AG04449 (cell line): ENCODE measurements around the gene LDAH.

ENCODE experiments used
- CTCF ChIA-PET: fragments of 350-600 bp; formaldehyde crosslinking; extraction: SDS; loops from one replicate; lab custom pipeline; 2021; ENCODE audit warnings: antibody characterized with exemption; lab: Yijun Ruan, JAX
- POLR2A ChIA-PET: fragments of 400-600, 350-600 bp; formaldehyde crosslinking; extraction: SDS; loops from one replicate; lab custom pipeline; 2020; ENCODE audit warnings: antibody characterized with exemption, inconsistent platforms; lab: Yijun Ruan, JAX
- DNase-seq: peaks from one replicate; pipeline ENCODE4 v3.0.0-alpha.2; 2010; ENCODE audit warnings: low read depth, low spot score
- H3K4me3 ChIP-seq: 2 replicates; pipeline ENCODE4 v1.5.1; 2011; ENCODE audit warnings: low read depth, mild to moderate bottlenecking, control low read depth, low read length
- CTCF ChIP-seq: IDR thresholded peaks from one replicate; pipeline ENCODE4 v1.5.1; 2011; ENCODE audit warnings: mild to moderate bottlenecking, moderate library complexity, low read length, control low read depth, inconsistent platforms; ENCODE audit not compliant: insufficient read depth; ENCODE audit errors: missing control alignments

Gene LDAH

GRCh38 chr2:20844246-20844645 is 21.3 kb upstream of the LDAH start:
- no peak for DNase-seq
- no peak for TF ChIP-seq CTCF
- CTCF ChIA-PET, result no interaction called here
- no peak overlapping the region for H3K4me3 ChIP-seq
- POLR2A ChIA-PET, result interaction anchor here (0.6 kb wide), 1 partner anchor 22 kb away, joined by 3 read pairs; no protein-coding TSS in a partner anchor

GRCh38 chr2:20839052-20839451 is 16.2 kb upstream of the LDAH start:
- DNase-seq, result no peak
- ChIA-PET CTCF (no interaction called here), POLR2A (no interaction called here)
- no peak overlapping the region for H3K4me3 ChIP-seq
- no peak for TF ChIP-seq CTCF

GRCh38 chr2:20838016-20838415 is 15.1 kb upstream of the LDAH start:
- POLR2A ChIA-PET, result no interaction called here
- CTCF ChIA-PET, result no interaction called here
- DNase-seq, result no peak
- TF ChIP-seq CTCF, result no peak
- H3K4me3 ChIP-seq, result no peak overlapping the region

GRCh38 chr2:20836521-20836920 is 13.6 kb upstream of the LDAH start:
- CTCF ChIA-PET, result no interaction called here
- H3K4me3 ChIP-seq, result no peak overlapping the region
- POLR2A ChIA-PET, result no interaction called here
- no peak for TF ChIP-seq CTCF
- DNase-seq, result no peak

- ChIA-PET POLR2A (no interaction called here), CTCF (no interaction called here)
- no peak overlapping the region for H3K4me3 ChIP-seq
- no peak for TF ChIP-seq CTCF
- DNase-seq, result no peak
Measured at GRCh38 chr2:20834331-20834730, 11.4 kb upstream of the LDAH start.

GRCh38 chr2:20832606-20833005 is 9.7 kb upstream of the LDAH start:
- POLR2A ChIA-PET, result no interaction called here
- H3K4me3 ChIP-seq, result no peak overlapping the region
- no peak for TF ChIP-seq CTCF
- CTCF ChIA-PET, result no interaction called here
- DNase-seq, result no peak
